DMS53 treated with DMSO at 0.1 percent for 48 hours (cell line): ENCODE measurements around the gene MRPL18.
"Not testable (repeated sequence)": the region's sequence is repeated elsewhere in the genome, so short reads cannot be mapped to it uniquely, and the experiment has no call there.

Source experiments
- DNase-seq: peaks from one replicate; lab custom pipeline; 2025; ENCODE audit not compliant: unreplicated experiment; lab: John Stamatoyannopoulos, UW

The MRPL18 gene

GRCh38 chr6:159772196-159772595 is 18.1 kb upstream of the MRPL18 start:
- DNase-seq, result no peak

DNA sequence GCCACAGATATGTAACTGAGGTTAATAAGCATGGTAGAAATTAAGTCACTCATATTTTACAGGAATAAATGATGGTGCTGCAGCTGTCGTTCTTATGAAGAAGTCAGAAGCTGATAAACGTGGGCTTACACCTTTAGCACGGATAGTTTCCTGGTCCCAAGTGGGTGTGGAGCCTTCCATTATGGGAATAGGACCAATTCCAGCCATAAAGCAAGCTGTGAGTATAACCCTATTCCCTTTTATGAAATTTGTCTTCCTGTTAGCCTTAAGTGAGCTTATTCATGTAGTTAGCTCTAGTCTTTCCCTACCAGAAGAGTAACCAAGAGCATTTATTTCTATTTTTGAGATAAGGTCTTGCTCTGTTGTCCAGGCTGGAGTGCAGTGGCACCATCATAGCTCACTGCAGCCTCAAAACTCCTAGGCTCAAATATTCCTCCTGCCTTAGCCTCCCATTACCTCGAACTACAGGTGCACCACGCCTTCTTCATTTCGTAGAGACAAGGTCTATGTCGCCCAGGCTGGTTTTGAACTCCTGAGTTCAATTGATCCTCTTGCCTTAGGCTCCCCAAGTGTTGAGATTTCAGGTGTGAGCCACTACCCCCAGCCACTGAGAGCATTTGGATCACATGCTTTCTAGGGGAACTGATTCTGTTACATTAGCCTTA is 12.9 kb upstream of the MRPL18 start:
- DNase-seq, result no peak

- no peak for DNase-seq
Observed at GRCh38 chr6:159778131-159778530, 12.1 kb upstream of the MRPL18 start.

GRCh38 chr6:159778542-159779103 is 11.6 kb upstream of the MRPL18 start:
- DNase-seq, result no peak

GRCh38 chr6:159788276-159788675 is 2.0 kb upstream of the MRPL18 start:
- no peak for DNase-seq

DNA sequence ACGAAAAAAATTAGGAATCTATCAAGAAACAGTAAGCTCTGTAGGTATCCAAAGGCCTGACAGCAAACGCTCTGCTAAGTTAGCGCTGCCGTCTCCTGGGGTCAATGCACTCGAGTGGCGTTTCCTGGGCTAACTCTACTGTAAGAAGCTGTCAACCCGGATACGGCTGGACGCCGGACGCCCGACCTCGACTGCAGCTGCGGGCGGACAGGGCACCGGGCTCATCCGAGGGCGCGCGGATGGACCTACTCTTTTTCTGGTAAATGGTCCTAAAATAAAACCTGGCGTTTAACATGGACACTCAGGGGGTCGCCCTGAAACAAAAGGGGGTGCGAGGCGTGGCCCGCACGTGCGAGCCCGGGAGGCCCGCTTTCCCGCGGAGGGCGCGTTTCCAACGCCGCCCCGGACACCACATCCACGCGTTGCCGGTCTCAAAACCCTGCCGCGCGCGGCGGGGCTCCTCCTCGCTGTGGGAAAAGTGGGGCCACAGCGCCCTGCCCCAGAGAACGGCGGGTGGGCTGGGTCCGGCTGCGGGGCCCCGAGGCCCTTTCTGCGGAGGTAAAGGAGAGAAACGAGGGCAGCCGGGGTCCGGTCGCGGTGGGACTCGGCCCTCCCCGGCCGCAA is 1.4 kb upstream of the MRPL18 start:
- DNase-seq, result peak; percentile 7

GRCh38 chr6:159789377-159790148 is 704 bp upstream of the MRPL18 start, which contains the start of gene TCP1:
TCP1 (minus strand) TSS chr6:159789602; CDS start chr6:159789468, 134 bp downstream.
- DNase-seq, result peak; percentile 92

- no peak for DNase-seq
Observed at GRCh38 chr6:159790956-159791598, 810 bp downstream of the MRPL18 start.

DNA sequence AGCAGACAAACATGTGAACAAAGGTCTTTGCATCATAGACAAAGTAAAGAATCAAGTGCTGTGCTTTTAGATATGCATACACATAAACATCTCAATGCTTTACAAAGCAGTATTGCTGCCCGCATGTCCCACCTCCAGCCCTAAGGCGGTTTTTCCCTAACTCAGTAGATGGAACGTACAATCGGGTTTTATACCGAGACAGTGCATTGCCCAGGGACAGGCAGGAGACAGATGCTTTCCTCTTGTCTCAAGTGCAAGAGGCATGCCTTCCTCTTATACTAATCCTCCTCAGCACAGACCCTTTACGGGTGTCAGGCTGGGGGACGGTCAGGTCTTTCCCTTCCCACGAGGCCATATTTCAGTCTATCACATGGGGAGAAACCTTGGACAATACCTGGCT is 4.7 kb downstream of the MRPL18 start:
- DNase-seq, result not testable (repeated sequence)

- DNase-seq, result no peak
Observed at GRCh38 chr6:159797554-159797953, 7.3 kb downstream of the MRPL18 start.

DNA sequence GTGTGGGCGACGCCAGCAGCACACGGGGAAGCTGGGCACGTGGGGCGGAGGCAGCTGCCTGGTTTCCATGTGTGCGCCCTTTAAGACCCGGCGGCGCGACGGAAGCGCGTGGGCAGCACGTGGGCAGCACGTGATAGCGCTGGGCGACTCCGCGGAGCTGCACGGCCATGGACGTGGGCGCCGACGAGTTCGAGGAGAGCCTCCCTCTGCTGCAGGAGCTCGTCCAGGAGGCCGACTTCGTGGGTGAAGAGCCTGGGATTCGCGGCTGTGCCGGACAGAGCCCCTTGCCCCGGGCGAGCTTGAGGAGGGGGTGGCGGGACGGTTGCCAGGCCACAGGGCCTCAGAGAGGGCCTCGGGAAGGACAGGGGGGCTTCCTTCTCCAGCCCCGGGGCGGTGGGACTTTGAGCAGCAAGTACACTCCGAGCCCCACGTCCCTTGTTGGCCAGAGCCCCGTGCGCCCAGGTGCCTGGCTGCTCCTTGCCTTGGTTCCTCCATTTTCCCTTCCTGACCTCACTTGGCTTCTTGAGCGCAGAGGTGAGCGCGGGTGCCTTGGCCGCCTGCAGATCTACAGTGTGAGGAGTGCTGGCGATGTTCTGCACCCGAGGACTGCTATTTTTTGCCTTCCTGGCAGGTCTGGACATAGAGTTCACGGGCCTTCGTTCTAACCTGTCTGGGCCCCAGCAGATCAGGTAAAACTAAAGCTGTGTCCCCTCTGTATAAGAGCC is 10.0 kb downstream of the MRPL18 start, which contains the start of gene PNLDC1:
TSS of gene PNLDC1 (plus strand) at position 136 of the 725 bp plus-strand sequence. CDS start at position 168, 32 bp downstream.
- no peak for DNase-seq

DNA sequence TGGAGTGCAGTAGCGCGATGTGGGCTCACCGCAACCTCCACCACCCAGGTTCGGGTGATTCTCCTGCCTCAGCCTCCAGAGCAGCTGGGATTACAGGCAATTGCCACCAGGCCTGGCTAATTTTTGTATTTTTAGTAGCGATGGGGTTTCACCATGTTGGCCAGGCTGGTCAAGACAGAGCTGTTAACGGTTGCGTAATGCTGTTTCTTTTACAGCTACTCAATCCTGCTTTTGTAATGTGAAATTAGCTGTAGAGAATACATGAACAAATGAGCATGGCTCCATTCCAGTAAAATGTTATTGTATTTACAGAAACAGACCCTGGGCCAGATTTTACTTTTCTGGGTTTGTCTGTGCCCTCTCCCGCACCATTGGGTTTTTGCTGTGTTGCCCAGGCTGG is 11.7 kb downstream of the MRPL18 start:
- DNase-seq, result no peak

DNA sequence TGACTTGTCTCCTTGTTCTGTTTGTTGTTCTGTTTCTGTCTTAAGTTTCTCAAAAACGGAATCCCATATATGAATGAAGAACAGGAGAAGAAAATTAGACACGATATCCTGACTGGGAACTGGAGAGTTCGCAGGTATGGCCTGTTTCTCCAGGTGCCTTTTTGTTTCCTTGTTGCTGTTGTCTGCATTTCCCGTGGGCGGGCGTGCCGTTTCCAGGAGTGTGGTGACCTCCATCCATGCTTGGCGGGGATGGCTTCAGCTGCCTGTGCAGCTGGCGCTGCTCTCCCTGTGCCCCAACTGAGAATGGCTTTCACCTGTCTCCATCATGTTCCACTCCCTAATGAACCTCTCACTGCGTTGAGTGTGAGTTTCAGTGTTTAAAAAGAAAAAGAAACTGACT is 14.2 kb downstream of the MRPL18 start:
- no peak for DNase-seq

- DNase-seq, result no peak
Observed at GRCh38 chr6:159805440-159806020, 15.3 kb downstream of the MRPL18 start.

DNA sequence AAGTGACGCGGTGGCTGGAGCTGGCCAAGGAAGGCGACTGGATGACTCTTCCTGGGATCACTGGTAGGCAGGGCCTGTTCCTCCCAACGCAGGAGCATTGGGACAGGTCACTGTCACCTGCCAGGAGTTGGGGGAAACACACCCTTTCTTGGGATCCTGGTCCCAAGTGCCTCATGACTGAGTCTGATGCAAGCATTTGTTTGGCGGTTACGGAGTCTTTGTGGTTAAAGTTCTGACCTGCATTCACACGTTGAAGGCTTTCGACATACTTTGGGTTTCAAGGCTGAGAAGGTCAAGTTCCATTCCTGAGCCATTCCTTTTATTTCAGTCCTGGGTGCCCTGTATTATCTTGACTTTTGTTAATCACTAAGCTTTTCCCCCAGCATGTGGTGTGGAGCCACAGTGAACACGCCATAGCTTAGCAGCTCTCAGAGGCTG is 15.8 kb downstream of the MRPL18 start:
- DNase-seq, result no peak

- no peak for DNase-seq
Observed at GRCh38 chr6:159807150-159807858, 17.0 kb downstream of the MRPL18 start.

DNA sequence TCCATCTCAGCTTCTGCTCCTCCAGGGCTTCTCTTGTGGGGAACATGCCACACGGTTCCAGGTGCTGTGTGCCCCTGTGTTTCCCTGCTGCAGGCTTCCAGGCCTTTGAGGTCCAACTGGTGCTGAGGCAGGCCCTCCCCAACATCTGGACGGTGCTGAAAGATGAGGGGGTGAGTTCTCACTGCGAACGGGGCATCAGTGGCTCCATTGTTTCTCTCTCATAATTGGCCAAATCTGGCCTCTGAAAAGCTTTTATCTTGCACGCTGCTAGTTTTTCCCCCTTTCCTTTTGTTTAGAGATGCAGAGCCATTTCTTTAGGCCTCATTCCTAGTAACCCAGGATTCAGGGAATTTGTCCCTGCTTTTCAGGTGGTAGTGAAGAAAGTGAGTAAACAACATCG is 18.4 kb downstream of the MRPL18 start:
- DNase-seq, result no peak

- DNase-seq, result no peak
Observed at GRCh38 chr6:159809149-159809548, 18.9 kb downstream of the MRPL18 start.

DNA sequence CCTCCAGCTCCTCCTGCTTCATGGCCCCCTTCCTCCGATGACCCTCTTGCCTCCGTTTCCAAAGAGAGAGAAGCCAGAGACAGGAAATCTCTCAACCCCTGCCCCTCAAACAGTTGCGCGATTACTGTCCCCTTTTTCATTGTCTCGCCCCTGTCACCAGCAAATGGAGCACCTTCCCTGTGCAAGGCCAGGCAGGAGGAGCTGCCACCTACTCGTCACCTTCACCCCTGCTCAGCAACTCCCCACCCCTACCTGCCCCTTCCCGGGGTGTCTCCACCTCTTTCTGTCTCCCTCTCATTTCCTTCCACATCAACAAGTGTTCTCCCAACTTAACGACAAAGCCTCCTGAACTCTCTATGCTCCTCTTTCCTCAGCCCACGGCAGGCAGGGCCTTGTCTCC is 23.5 kb downstream of the MRPL18 start:
- no peak for DNase-seq
